ENCODE results near the gene BICD2.

Gene BICD2

DNA sequence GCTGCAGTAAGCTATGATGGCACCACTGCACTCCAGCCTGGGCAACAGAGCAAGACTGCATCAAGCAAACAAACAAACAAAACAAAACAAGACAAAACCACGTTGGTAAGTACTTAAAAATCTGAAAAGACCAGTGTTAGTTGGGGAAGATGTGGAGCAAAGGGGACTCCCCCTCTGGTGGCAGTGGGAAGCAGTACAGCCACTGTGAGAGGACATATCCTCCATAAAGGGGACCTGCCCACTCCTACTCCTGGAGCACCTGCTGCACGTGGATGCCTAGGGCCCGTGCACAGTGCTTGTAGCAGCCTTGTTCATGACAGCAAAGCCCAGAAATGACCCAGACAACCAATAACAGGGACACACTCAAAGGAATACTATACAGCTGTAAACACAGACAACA lies 77.7 kb downstream of the BICD2 start:
- no peak overlapping the region for H3K27ac ChIP-seq
- TF ChIP-seq, protein P1, sequence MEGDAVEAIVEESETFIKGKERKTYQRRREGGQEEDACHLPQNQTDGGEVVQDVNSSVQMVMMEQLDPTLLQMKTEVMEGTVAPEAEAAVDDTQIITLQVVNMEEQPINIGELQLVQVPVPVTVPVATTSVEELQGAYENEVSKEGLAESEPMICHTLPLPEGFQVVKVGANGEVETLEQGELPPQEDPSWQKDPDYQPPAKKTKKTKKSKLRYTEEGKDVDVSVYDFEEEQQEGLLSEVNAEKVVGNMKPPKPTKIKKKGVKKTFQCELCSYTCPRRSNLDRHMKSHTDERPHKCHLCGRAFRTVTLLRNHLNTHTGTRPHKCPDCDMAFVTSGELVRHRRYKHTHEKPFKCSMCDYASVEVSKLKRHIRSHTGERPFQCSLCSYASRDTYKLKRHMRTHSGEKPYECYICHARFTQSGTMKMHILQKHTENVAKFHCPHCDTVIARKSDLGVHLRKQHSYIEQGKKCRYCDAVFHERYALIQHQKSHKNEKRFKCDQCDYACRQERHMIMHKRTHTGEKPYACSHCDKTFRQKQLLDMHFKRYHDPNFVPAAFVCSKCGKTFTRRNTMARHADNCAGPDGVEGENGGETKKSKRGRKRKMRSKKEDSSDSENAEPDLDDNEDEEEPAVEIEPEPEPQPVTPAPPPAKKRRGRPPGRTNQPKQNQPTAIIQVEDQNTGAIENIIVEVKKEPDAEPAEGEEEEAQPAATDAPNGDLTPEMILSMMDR (IDR thresholded peaks at IDR 0.05) = peak; percentile 11; the same call in 1 of the 2 replicates
- no peak for TF ChIP-seq ZFX (IDR thresholded peaks at IDR 0.05; ENCODE audit: borderline replicate concordance)

DNA sequence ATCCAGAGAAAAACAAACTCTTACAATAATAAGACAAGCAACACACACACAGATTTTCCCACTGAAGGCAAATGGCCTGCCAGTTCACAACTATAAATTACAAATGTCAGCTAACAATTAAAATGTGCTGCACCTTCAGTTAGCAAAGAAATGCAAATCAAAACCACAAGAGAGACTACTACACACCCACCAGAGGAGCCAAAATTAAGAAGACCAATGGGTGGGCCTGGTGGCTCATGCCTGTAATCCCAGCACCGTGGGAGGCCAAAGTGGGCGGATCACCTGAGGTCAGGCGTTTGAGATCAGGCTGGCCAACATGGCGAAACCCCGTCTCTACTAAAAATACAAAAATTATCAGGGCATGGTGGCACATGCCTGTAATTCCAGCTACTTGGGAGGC lies 79.6 kb downstream of the BICD2 start:
- H3K27ac ChIP-seq = no peak overlapping the region
- TF ChIP-seq, protein P1 (IDR thresholded peaks at IDR 0.05) = no peak
- no peak for TF ChIP-seq ZFX (IDR thresholded peaks at IDR 0.05; ENCODE audit: borderline replicate concordance)

DNA sequence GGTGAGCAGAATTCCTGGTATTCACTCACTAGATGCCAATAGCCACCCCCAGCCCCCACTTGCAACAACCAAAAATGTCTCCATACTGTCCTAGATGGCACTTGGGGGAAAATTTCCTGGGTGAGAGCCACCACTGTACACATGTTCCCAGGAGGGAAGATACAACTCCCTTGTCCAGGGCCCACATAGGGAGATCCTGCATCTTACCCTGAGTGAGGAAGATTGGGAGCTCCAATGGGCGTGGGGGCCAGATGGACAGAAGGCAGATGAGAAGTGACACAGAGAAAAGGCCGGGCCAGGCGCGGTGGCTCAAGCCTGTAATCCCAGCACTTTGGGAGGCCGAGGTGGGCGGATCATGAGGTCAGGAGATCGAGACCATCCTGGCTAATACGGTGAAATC lies 82.4 kb downstream of the BICD2 start:
- TF ChIP-seq, protein P1 (IDR thresholded peaks at IDR 0.05) = no peak
- TF ChIP-seq ZFX (IDR thresholded peaks at IDR 0.05; ENCODE audit: borderline replicate concordance) = no peak
- no peak overlapping the region for H3K27ac ChIP-seq

DNA sequence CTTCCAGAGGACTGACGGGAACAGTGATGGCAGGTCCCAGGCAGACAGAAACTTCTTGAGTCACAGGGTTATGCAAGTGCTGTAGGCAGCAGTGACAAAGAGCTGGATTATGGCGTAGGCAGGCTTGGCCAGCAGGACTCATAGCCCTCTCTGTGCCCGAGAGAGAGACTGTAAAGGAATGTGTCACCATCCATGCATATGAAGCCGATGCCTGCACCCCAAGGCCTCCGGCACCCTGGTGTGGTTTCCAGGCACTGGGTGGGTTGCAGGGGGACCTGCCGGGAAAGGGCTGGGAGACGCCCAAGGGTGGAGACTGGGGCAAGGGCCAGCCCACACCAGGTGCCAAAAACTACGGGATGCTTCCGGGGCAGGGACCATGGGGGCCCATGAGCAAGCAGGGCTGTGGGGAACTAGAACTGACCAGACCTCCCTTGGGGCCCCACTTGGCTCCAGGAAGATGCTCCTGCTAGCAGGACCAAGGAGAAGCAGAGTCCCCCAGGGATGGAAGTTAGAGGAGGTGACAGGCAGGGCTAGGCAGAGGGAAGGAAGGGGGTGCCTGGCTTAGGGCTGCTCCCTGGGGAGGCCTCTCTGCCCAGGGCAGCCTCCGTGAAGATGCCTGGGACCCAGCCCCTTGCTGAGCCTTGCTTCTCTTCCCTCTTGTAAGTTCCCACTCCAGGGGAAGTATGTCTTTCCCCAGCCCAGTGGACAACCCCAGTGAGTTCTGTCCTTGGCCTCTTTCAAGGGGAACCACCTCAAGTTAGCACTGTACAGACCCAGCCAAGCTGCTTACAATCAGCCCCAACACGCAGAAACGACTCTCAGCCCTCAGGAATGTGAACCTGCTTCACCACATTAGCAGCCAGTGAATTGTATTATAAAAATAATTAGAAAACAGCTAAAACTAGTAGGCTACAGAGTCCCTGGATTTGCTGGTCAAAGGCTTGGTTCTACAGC lies 84.2 kb downstream of the BICD2 start:
- no peak for TF ChIP-seq ZFX (IDR thresholded peaks at IDR 0.05; ENCODE audit: borderline replicate concordance)
- TF ChIP-seq, protein P1 (IDR thresholded peaks at IDR 0.05) = no peak
- H3K27ac ChIP-seq = no peak overlapping the region

DNA sequence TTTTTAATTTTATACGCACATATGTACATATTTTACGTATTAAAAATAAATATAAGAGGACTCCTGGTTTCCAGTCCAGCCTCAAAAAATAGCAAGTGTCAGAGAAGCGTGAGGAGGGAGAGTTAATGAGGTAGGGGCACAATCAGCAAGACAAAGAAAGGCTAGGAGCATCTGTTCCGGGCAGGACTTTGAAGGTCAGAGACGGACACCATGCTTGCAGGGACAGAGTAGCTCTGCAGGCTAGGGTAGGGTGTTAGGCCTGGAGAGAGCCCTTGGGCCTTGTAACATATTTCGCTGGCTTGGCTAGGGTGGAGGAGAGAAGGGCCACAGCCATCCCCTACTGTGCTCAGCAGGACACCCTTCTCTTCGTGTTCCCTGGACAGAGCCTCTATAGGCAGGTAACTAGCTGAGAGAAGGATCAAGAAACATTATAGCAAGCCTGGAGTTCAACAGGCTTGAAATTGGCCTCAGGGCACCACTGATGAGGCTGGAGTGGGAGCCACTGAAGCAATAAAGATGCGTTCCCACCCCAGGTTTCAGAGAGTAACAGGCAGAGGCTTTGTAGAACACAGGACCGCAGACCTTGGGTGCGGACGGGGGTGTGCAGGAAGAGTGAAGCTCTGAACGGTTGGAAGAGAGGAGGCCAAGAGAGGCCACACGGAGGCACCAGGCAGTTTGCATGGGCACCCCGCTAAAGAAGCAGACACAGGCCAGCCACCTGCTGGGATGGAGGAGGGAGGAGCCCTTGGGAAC lies 85.0 kb downstream of the BICD2 start:
- no peak overlapping the region for H3K27ac ChIP-seq
- TF ChIP-seq ZFX (IDR thresholded peaks at IDR 0.05; ENCODE audit: borderline replicate concordance) = no peak
- TF ChIP-seq, protein P1 (IDR thresholded peaks at IDR 0.05) = no peak

DNA sequence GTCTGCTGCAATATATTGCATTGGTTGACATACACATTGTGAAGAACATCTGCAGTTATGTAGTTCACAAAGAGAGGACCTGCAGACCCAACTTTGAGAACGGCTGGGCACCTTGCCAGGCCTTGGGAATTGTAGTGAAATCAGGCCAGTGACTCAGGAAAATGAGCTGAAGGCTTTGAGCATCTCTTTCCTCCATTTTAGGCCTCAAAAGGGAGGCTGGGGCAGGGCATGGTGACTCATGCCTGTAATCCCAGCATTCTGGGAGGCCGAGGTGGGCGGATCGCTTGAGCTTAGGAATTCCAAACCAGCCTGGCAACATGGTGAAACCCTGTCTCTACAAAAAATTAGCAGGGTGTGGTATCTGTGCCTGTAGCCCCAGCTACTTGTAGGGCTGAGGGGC lies 93.3 kb downstream of the BICD2 start:
- TF ChIP-seq ZFX (IDR thresholded peaks at IDR 0.05; ENCODE audit: borderline replicate concordance) = no peak
- TF ChIP-seq, protein P1 (IDR thresholded peaks at IDR 0.05) = no peak

More for the DNA sequence above, 93.3 kb downstream of the BICD2 start:
- peak overlapping the region; percentile 82 for H3K27ac ChIP-seq

Measured in 22Rv1 (cell line).